Measurements from ENCODE around the gene SPAG17.
"Not testable (repeated sequence)": the region's sequence is repeated elsewhere in the genome, so short reads cannot be mapped to it uniquely, and the experiment has no call there.

The SPAG17 gene

GRCh38 chr1:117964290-117965038, 220.6 kb downstream of the SPAG17 start:
- no peak for DNase-seq

- DNase-seq = no peak
Measured at GRCh38 chr1:117959364-117959763, 225.7 kb downstream of the SPAG17 start.

- no peak for DNase-seq
Measured at GRCh38 chr1:117952386-117952785, 232.6 kb downstream of the SPAG17 start.

GRCh38 chr1:117942293-117942692, 242.7 kb downstream of the SPAG17 start:
- no peak for DNase-seq

GRCh38 chr1:117933769-117934168, 251.3 kb downstream of the SPAG17 start:
- DNase-seq = no peak

GRCh38 chr1:117932576-117932975, 252.5 kb downstream of the SPAG17 start:
- no peak for DNase-seq

- DNase-seq = peak in 1 of 2 experiments; percentile 16
Measured at GRCh38 chr1:117930484-117930883, 254.5 kb downstream of the SPAG17 start.

GRCh38 chr1:117930173-117930447, 254.9 kb downstream of the SPAG17 start:
- DNase-seq = no peak

- peak; percentile 97 for DNase-seq
Measured at GRCh38 chr1:117929343-117930172, 255.5 kb downstream of the SPAG17 start, which contains the start of the genes GDAP2 and WDR3. Gene GDAP2, minus strand, starts transcription at chr1:117929621. Its CDS starts 9,264 bp downstream, at chr1:117920357. Gene WDR3, plus strand, starts transcription at chr1:117929739. Its CDS starts 3,581 bp downstream, at chr1:117933320.

- DNase-seq = peak; percentile 53 to 63
Measured at GRCh38 chr1:117928881-117929342, 256.1 kb downstream of the SPAG17 start.

- peak in 1 of 2 experiments; percentile 14 for DNase-seq
Measured at GRCh38 chr1:117925981-117926380, 259.0 kb downstream of the SPAG17 start.

- DNase-seq = not testable (repeated sequence)
Measured at GRCh38 chr1:117922717-117923116, 262.3 kb downstream of the SPAG17 start.

- DNase-seq = no peak
Measured at GRCh38 chr1:117921991-117922390, 263.0 kb downstream of the SPAG17 start.

- no peak for DNase-seq
Measured at GRCh38 chr1:117919376-117919775, 265.7 kb downstream of the SPAG17 start.

GRCh38 chr1:117911051-117911450, 274.0 kb downstream of the SPAG17 start:
- no peak for DNase-seq

- DNase-seq = no peak
Measured at GRCh38 chr1:117905019-117905418, 280.0 kb downstream of the SPAG17 start.

- DNase-seq = no peak
Measured at GRCh38 chr1:117904485-117904884, 280.5 kb downstream of the SPAG17 start.
